ENCODE data around the gene RUBCNL. TPM values are rescaled to one million over a fixed set of nuclear protein-coding genes. Genes with fewer than 3 reads are reported as not detected.

Gene RUBCNL
- total and polyA plus RNA-seq, 2 of the 8 experiments (the other 6 are each of a cell fraction or from before 2014, with no cell fraction given), result 2.6 to 4.9 TPM

DNA sequence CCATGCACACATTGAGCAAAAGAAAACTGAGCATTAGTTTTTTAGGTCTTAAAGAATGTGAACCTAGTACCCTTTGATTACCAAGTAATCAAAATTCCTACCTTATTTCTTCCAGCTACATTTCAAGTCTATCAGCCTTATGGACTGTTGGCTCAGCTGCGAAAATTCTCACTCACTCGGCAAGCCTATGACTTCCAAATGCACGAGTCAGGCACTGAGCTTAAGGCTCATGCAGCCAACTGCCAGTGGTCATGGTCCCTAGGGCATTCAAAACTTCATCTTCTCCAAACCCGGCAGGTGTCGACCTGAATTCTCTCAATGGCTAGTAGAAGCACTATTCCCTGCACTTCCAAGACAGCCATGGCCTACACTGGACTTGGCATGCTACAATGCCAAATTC is 41.2 kb downstream of the RUBCNL start:
- Histone ChIP-seq H4K91ac (replicated peaks; ENCODE audit: insufficient read length, low read length) (no peak overlapping the region), H3K4me3 (ENCODE audit: extremely low read depth in 1 of 4, insufficient read depth in 2 of 4, low read depth in 3 of 4, low read length in 4 of 4) (no peak overlapping the region)
- WGBS, 2 experiments (ENCODE audit: extremely low coverage in 1 of 2, insufficient coverage in 1 of 2, insufficient read length in 1 of 2, insufficient replicate concordance in 2 of 2, low coverage in 1 of 2, low lambda C conversion rate in 2 of 2, missing lambda C conversion rate in 1 of 2), result 84% methylated on average over 5 of the region's 5 CpGs; no CpG with 5 or more reads in 1 of the 2 experiments
- no peak for TF ChIP-seq HDAC6 (IDR thresholded peaks at IDR 0.05; ENCODE audit: low read depth, low read length)
- no peak for TF ChIP-seq RFX5 (IDR thresholded peaks at IDR 0.05; ENCODE audit: borderline replicate concordance, low read depth, low read length)
- no peak for TF ChIP-seq TAF7 (optimal IDR thresholded peaks at IDR 0.05; ENCODE audit: borderline replicate concordance, low read depth, low read length)
- TF ChIP-seq SAP30 (IDR thresholded peaks at IDR 0.05; ENCODE audit: insufficient read depth, insufficient replicate concordance, low read length), result no peak
- TF ChIP-seq JUN (IDR thresholded peaks at IDR 0.05; ENCODE audit: low read depth, low read length), result no peak

More for the DNA sequence above, 41.2 kb downstream of the RUBCNL start:
- H3K56ac ChIP-seq (replicated peaks; ENCODE audit: insufficient read length, low read depth, low read length), result no peak overlapping the region
- no peak overlapping the region for H3K4ac ChIP-seq (replicated peaks; ENCODE audit: insufficient read length, low read depth, low read length)
- no peaks in the 10 kb centered on the region for H3K36me3 ChIP-seq (ENCODE audit: control insufficient read depth in 2 of 4, insufficient read depth in 4 of 4, low read length in 3 of 4)
- H3K79me2 ChIP-seq (ENCODE audit: control insufficient read depth in 1 of 2, insufficient read depth in 2 of 2, low read length in 2 of 2), result no peaks in the 10 kb centered on the region
- no peak for DNase-seq (ENCODE audit: low read depth in 1 of 2, low spot score in 2 of 2)
- no peaks in the 10 kb centered on the region for H3K27me3 ChIP-seq (replicated peaks in 1 of 4; ENCODE audit: control insufficient read depth in 3 of 4, extremely low read depth in 1 of 4, insufficient read depth in 3 of 4, low read length in 3 of 4)
- H3K23ac ChIP-seq (ENCODE audit: insufficient read length), result no peak overlapping the region
- H3K4me2 ChIP-seq (ENCODE audit: insufficient read depth in 1 of 2, low read depth in 2 of 2, low read length in 2 of 2), result no peak overlapping the region
- no peaks in the 10 kb centered on the region for H3K79me1 ChIP-seq (ENCODE audit: low read depth, low read length)
- no peak overlapping the region for H2BK5ac ChIP-seq (ENCODE audit: low read depth, low read length)
- H2AK5ac ChIP-seq (ENCODE audit: low read depth, low read length), result no peak overlapping the region
- no peak overlapping the region for H4K8ac ChIP-seq (ENCODE audit: extremely low read depth, insufficient read depth, low read length)
- H2BK12ac ChIP-seq (ENCODE audit: low read depth, low read length), result no peak overlapping the region
- H3K9me3 ChIP-seq (ENCODE audit: insufficient read depth in 2 of 2, low read depth in 1 of 2, low read length in 1 of 2), result no peaks in the 10 kb centered on the region
- no peak for FAIRE-seq
- no peak overlapping the region for H3K27ac ChIP-seq (ENCODE audit: low read depth, low read length)
- no peak overlapping the region for H2AFZ ChIP-seq (ENCODE audit: low read length)
- no peaks in the 10 kb centered on the region for H3K4me1 ChIP-seq (replicated peaks in 1 of 4; ENCODE audit: control insufficient read depth in 3 of 4, insufficient read depth in 4 of 4, low read length in 3 of 4)
- no peaks in the 10 kb centered on the region for H4K20me1 ChIP-seq (replicated peaks in 1 of 2; ENCODE audit: control insufficient read depth in 1 of 2, insufficient read depth in 2 of 2, low read length in 2 of 2)
- POLR2A ChIA-PET (ENCODE audit: partially characterized antibody), result no interaction called here
- H2BK20ac ChIP-seq (ENCODE audit: low read length), result no peak overlapping the region
- H4K5ac ChIP-seq (ENCODE audit: insufficient read length, low read depth, low read length), result no peak overlapping the region
- H2BK15ac ChIP-seq (ENCODE audit: low read length), result no peak overlapping the region
- H2BK120ac ChIP-seq (replicated peaks; ENCODE audit: low read depth, low read length), result no peak overlapping the region
- no peak overlapping the region for H3K18ac ChIP-seq (ENCODE audit: extremely low read depth, low read length)
- no peak overlapping the region for H3K9ac ChIP-seq (replicated peaks in 1 of 4; ENCODE audit: extremely low read depth in 1 of 4, low read depth in 3 of 4, low read length in 3 of 4)
- no peaks in the 10 kb centered on the region for H3K23me2 ChIP-seq (ENCODE audit: low read depth, low read length)
- CTCF ChIA-PET (ENCODE audit: partially characterized antibody), result interaction anchor here (0.7 to 1.8 kb wide), 3 partner anchors 10 to 41 kb away, joined by 3 to 7 read pairs (median 4); partner anchors contain the start of gene RUBCNL
- no peak overlapping the region for H3K14ac ChIP-seq (ENCODE audit: insufficient read length)

Data from H1 (cell line).